GM23338 (cell line): Measurements from ENCODE around the gene PIK3C2G. TPM values are rescaled to one million over a fixed set of nuclear protein-coding genes. Genes with fewer than 3 reads are reported as not detected.

Experiments used
- ATAC-seq: fragments of 200-7000 bp; cut with Tn5 transposase; 3 replicates; pipeline ENCODE4 v1.9.1; 2020
- DNase-seq: peaks from one replicate; pipeline ENCODE4 v3.0.0-alpha.2; 2015; ENCODE audit warnings: low spot score
- H2AFZ ChIP-seq: fragments of 200-600 bp; sonication (generic); 2 replicates; pipeline ENCODE4 v1.8.0; 2016; ENCODE audit warnings: antibody characterized with exemption, mild to moderate bottlenecking, moderate library complexity
- H3F3A ChIP-seq: fragments of 200-600 bp; sonication (generic); replicated peaks from 2 replicates; pipeline ENCODE4 v1.8.0; 2017; ENCODE audit warnings: antibody characterized with exemption, mixed run types, low read depth
- H3K27ac ChIP-seq: fragments of 200-600 bp; sonication (generic); 2 replicates; pipeline ENCODE4 v1.6.1; 2016; ENCODE audit warnings: low read depth
- H3K27me3 ChIP-seq: fragments of 200-600 bp; sonication (generic); 2 replicates; pipeline ENCODE4 v1.8.0; 2016; ENCODE audit warnings: mild to moderate bottlenecking, mixed run types, moderate library complexity; ENCODE audit not compliant: insufficient read depth
- H3K36me3 ChIP-seq: fragments of 200-600 bp; sonication (generic); 2 replicates; pipeline ENCODE4 v1.8.0; 2016; ENCODE audit warnings: mild to moderate bottlenecking; ENCODE audit not compliant: insufficient read depth
- H3K4me1 ChIP-seq: fragments of 200-600 bp; sonication (generic); 2 replicates; pipeline ENCODE4 v1.8.0; 2016; ENCODE audit warnings: mild to moderate bottlenecking, moderate library complexity; ENCODE audit not compliant: insufficient read depth
- H3K4me2 ChIP-seq: fragments of 200-600 bp; sonication (generic); 2 replicates; pipeline ENCODE4 v1.7.1; 2017; ENCODE audit warnings: mixed run types
- H3K4me3 ChIP-seq: fragments of 200-600 bp; sonication (generic); 2 replicates; pipeline ENCODE4 v1.6.1; 2016; ENCODE audit warnings: mixed run types
- H3K79me2 ChIP-seq: fragments of 200-600 bp; sonication (generic); replicated peaks from 2 replicates; pipeline ENCODE4 v1.8.0; 2017; ENCODE audit warnings: mild to moderate bottlenecking; ENCODE audit not compliant: insufficient read depth
- H3K9me2 ChIP-seq: fragments of 200-600 bp; sonication (generic); 2 replicates; pipeline ENCODE4 v1.8.0; 2017; ENCODE audit not compliant: insufficient read depth
- H4K20me1 ChIP-seq: fragments of 200-600 bp; sonication (generic); replicated peaks from 2 replicates; pipeline ENCODE4 v1.8.0; 2017; ENCODE audit warnings: mild to moderate bottlenecking; ENCODE audit not compliant: insufficient read depth
- H3K27ac Mint-ChIP-seq: 2 replicates; pipeline ENCODE4 v1.8.0; 2020; ENCODE audit warnings: inconsistent platforms, mild to moderate bottlenecking, moderate library complexity, mixed read lengths
- H3K27me3 Mint-ChIP-seq: 3 replicates; pipeline ENCODE4 v1.8.0; 2022; ENCODE audit warnings: low read depth, mild to moderate bottlenecking, moderate library complexity, mixed read lengths, inconsistent platforms; ENCODE audit not compliant: insufficient read depth, poor library complexity
- H3K36me3 Mint-ChIP-seq: 3 replicates; pipeline ENCODE4 v1.8.0; 2021; ENCODE audit warnings: low read depth, mild to moderate bottlenecking, inconsistent platforms, moderate library complexity, mixed read lengths
- H3K4me1 Mint-ChIP-seq: 3 replicates; pipeline ENCODE4 v1.8.0; 2020; ENCODE audit warnings: mild to moderate bottlenecking, inconsistent platforms, mixed read lengths
- H3K4me3 Mint-ChIP-seq: 3 replicates; pipeline ENCODE4 v1.8.0; 2021; ENCODE audit warnings: moderate library complexity, mild to moderate bottlenecking, inconsistent platforms, mixed read lengths
- H3K9me3 Mint-ChIP-seq: 3 replicates; pipeline ENCODE4 v1.8.0; 2020; ENCODE audit warnings: moderate library complexity, mild to moderate bottlenecking, inconsistent platforms, mixed read lengths
- CREB1 ChIP-seq: fragments of 250-450 bp; sonication (Bioruptor Pico); IDR thresholded peaks from 2 replicates; pipeline ENCODE4 v1.5.0; 2020; ENCODE audit warnings: low read depth, mild to moderate bottlenecking, moderate library complexity
- CTCF ChIP-seq, 2 experiments: fragments of 200-600 bp in 1 of 2; sonication (generic) in 1 of 2; conservative IDR thresholded peaks; 2 replicates each; pipeline versions ENCODE4 v1.5.1 to v1.6.1; 2016 to 2017; ENCODE audit warnings: antibody characterized with exemption in 2 of 2, low read depth in 2 of 2, mild to moderate bottlenecking in 2 of 2, moderate library complexity in 1 of 2
- ETS1 ChIP-seq: IDR thresholded peaks from 2 replicates; pipeline ENCODE4 v1.6.1; 2016; ENCODE audit warnings: antibody characterized with exemption
- EZH2 ChIP-seq: fragments of 200-600 bp; sonication (generic); IDR thresholded peaks from one replicate; pipeline ENCODE4 v1.8.0; 2017; ENCODE audit warnings: antibody characterized with exemption, mild to moderate bottlenecking, low read depth; ENCODE audit not compliant: unreplicated experiment
- EZH2phosphoT487 ChIP-seq: fragments of 200-600 bp; sonication (generic); IDR thresholded peaks from one replicate; pipeline ENCODE4 v1.8.1; 2018; ENCODE audit warnings: antibody characterized with exemption; ENCODE audit not compliant: unreplicated experiment
- JUNB ChIP-seq: IDR thresholded peaks from one replicate; pipeline ENCODE4 v1.6.1; 2016; ENCODE audit warnings: antibody characterized with exemption; ENCODE audit not compliant: unreplicated experiment
- NANOG ChIP-seq: IDR thresholded peaks from 2 replicates; pipeline ENCODE4 v1.6.1; 2016; ENCODE audit warnings: antibody characterized with exemption, borderline replicate concordance
- REST ChIP-seq: IDR thresholded peaks from one replicate; pipeline ENCODE4 v1.6.1; 2018; ENCODE audit warnings: antibody characterized with exemption; ENCODE audit not compliant: unreplicated experiment
- STAT1 ChIP-seq: IDR thresholded peaks from one replicate; pipeline ENCODE4 v1.6.1; 2016; ENCODE audit warnings: antibody characterized with exemption; ENCODE audit not compliant: unreplicated experiment
- ZNF331 ChIP-seq: fragments of 250-450 bp; sonication (Bioruptor Pico); IDR thresholded peaks from 2 replicates; pipeline ENCODE4 v1.5.0; 2020; ENCODE audit warnings: low read depth, mild to moderate bottlenecking, moderate library complexity
- ZNF462 ChIP-seq: fragments of 250-450 bp; sonication (Bioruptor Pico); IDR thresholded peaks from 2 replicates; pipeline ENCODE4 v1.5.0; 2020; ENCODE audit warnings: mild to moderate bottlenecking, moderate library complexity
- polyA plus RNA-seq: library from polyadenylated mRNA; unstranded; fragments of >200 nt; fragmentation: Nextera tagmentation; extraction: Ambion mirVana; gene quantifications from 2 replicates; pipeline ENCODE4 v1.2.1, GENCODE V29; 2016
- total RNA-seq: library from RNA; depleted of rRNA; stranded (reverse); fragments of >200 nt; shearing (Covaris generic); gene quantifications from 2 replicates; pipeline ENCODE4 v1.2.3, GENCODE V29; 2014

The PIK3C2G gene
- total and polyA plus RNA-seq, 2 experiments from 2014 or later, result not detected

- no peak for TF ChIP-seq ZNF462 (CRISPR knock-in tag)
- TF ChIP-seq EZH2phosphoT487, result no peak
Observed at GRCh38 chr12:18431771-18432170, 170.5 kb downstream of the PIK3C2G start (continued).

GRCh38 chr12:18432206-18432605, 170.9 kb downstream of the PIK3C2G start:
- H3K27ac Mint-ChIP-seq, result no peak overlapping the region
- TF ChIP-seq STAT1 (no peak), REST (no peak), JUNB (no peak), CREB1 (CRISPR knock-in tag) (no peak), ETS1 (no peak), EZH2 (no peak), EZH2phosphoT487 (no peak), CTCF (conservative IDR thresholded peaks at IDR 0.05; ENCODE audit: low read depth in 2 of 2) (no peak), NANOG (no peak), ZNF331 (no peak)

More at GRCh38 chr12:18432206-18432605, 170.9 kb downstream of the PIK3C2G start:
- no peaks in the 10 kb centered on the region for H4K20me1 ChIP-seq
- Mint-ChIP-seq H3K9me3 (no peaks in the 10 kb centered on the region), H3K36me3 (no peaks in the 10 kb centered on the region), H3K4me1 (peaks cover 15% of the 10 kb centered on the region), H3K4me3 (no peak overlapping the region), H3K27me3 (no peaks in the 10 kb centered on the region)
- no peaks in the 10 kb centered on the region for H3K36me3 ChIP-seq
- no peak overlapping the region for H3K4me2 ChIP-seq
- ATAC-seq (no peak), DNase-seq (no peak)
- H3K4me1 ChIP-seq, result peaks cover 18% of the 10 kb centered on the region; the same call in 1 of the 2 replicates
- H2AFZ ChIP-seq, result no peak overlapping the region
- no peaks in the 10 kb centered on the region for H3K9me2 ChIP-seq
- H3K79me2 ChIP-seq, result no peaks in the 10 kb centered on the region
- no peak overlapping the region for H3K27ac ChIP-seq
- H3K4me3 ChIP-seq, result no peak overlapping the region
- no peaks in the 10 kb centered on the region for H3K27me3 ChIP-seq
- no peaks in the 10 kb centered on the region for H3F3A ChIP-seq
